Testis (tissue), 3 donors: ENCODE results near the gene HSPG2. TPM values are rescaled to one million over a fixed set of nuclear protein-coding genes. Genes with fewer than 3 reads are reported as not detected.
"Not testable (repeated sequence)": the region's sequence is repeated elsewhere in the genome, so short reads cannot be mapped to it uniquely, and the experiment has no call there.

Experiments used
- DNase-seq: peaks from one replicate; pipeline ENCODE4 v3.0.0-alpha.2; 2019
- H3K27ac ChIP-seq, 2 donors: fragments of 200-600 bp; sonication (generic); one replicate each; pipeline ENCODE4 v1.5.1; 2019
- H3K27me3 ChIP-seq: fragments of 200-600 bp; sonication (generic); one replicate; pipeline ENCODE4 v1.5.1; 2019
- H3K36me3 ChIP-seq: fragments of 200-600 bp; sonication (generic); one replicate; pipeline ENCODE4 v1.5.1; 2017; ENCODE audit warnings: low read depth; ENCODE audit errors: missing control alignments
- H3K4me1 ChIP-seq: fragments of 200-600 bp; sonication (generic); one replicate; pipeline ENCODE4 v1.5.1; 2019
- H3K4me3 ChIP-seq, 2 donors: fragments of 200-600 bp; sonication (generic); one replicate each; pipeline ENCODE4 v1.5.1; 2017 to 2019
- H3K9me3 ChIP-seq: fragments of 200-600 bp; sonication (generic); one replicate; pipeline ENCODE4 v1.5.1; 2017
- CTCF ChIP-seq, 3 experiments: fragments of 450-650 bp in 2 of 3; fragments of 200-600 bp in 1 of 3; sonication (generic) in 1 of 3; IDR thresholded peaks; one replicate each; pipeline ENCODE4 v1.5.1; 2016 to 2019; ENCODE audit warnings: antibody characterized with exemption in 3 of 3, mild to moderate bottlenecking in 2 of 3, moderate library complexity in 1 of 3
- POLR2A ChIP-seq: fragments of 450-650 bp; IDR thresholded peaks from one replicate; pipeline ENCODE4 v1.6.1; 2017; ENCODE audit warnings: antibody characterized with exemption, mild to moderate bottlenecking, moderate library complexity
- WGBS, 2 donors: methylation state at CpG; one replicate each; pipeline ENCODE4 v1.1.5; 2018; 5-methylcytosine and 5-hydroxymethylcytosine counted together
- intact Hi-C: fragments of 100-400 bp; cut with DNase I; formaldehyde crosslinking; loops from one replicate; pipeline ENCODE4 v1.15.1; 2023; ENCODE audit warnings: low total_unique reads
- polyA plus RNA-seq: library from polyadenylated mRNA; stranded (reverse); fragments of 350-450 nt; fragmentation: Illumina TruSeq; extraction: RNeasy Lipid Tissue Mini Kit (QIAGEN cat#74804); gene quantifications from one replicate; pipeline ENCODE4 v1.2.3, GENCODE V29; 2014; ENCODE audit warnings: low read depth, low replicate concordance; ENCODE audit not compliant: insufficient read depth
- total RNA-seq, 2 donors: library from RNA; depleted of rRNA; stranded (reverse); fragments of >200 nt; gene quantifications; one replicate each; pipeline ENCODE4 v1.2.3, GENCODE V29; 2016

HSPG2 gene
- total and polyA plus RNA-seq, 3 donors from 2014 or later: 51.8 to 72.1 (median 54.2) TPM

- DNase-seq: peak; percentile 74
- Histone ChIP-seq H3K9me3 (no peaks in the 10 kb centered on the region), H3K4me1 (peaks cover 83% of the 10 kb centered on the region), H3K36me3 (no peaks in the 10 kb centered on the region), H3K27me3 (no peaks in the 10 kb centered on the region), H3K27ac (peak overlapping the region; percentile 2 to 85), H3K4me3 (no peak overlapping the region)
- TF ChIP-seq CTCF (IDR thresholded peaks at IDR 0.05) (no peak), POLR2A (no peak)
- intact Hi-C loops: no loop called here
- WGBS, 2 donors: 25 to 37% methylated on average over 2 to 9 of the region's 9 CpGs
Measured at GRCh38 chr1:21909787-21910503, 27.2 kb downstream of the HSPG2 start.

GRCh38 chr1:21909286-21909759 lies 27.8 kb downstream of the HSPG2 start:
- Histone ChIP-seq H3K27ac (peak overlapping the region; percentile 2 to 85), H3K27me3 (no peaks in the 10 kb centered on the region), H3K36me3 (no peaks in the 10 kb centered on the region), H3K4me3 (no peak overlapping the region), H3K4me1 (peaks cover 78% of the 10 kb centered on the region), H3K9me3 (no peaks in the 10 kb centered on the region)
- no peak for TF ChIP-seq POLR2A
- TF ChIP-seq CTCF (IDR thresholded peaks at IDR 0.05): no peak
- intact Hi-C loops: no loop called here
- 45% methylated on average over 1 of the region's 1 CpG; no CpG with 5 or more reads in 1 of the 2 donors for WGBS, 2 donors
- DNase-seq: no peak

- DNase-seq, intact Hi-C loops, H3K4me3 ChIP-seq, H3K27me3 ChIP-seq, H3K36me3 ChIP-seq, H3K9me3 ChIP-seq: not testable (repeated sequence)
- 75 to 78% methylated on average over 19 of the region's 19 CpGs for WGBS, 2 donors
- Histone ChIP-seq H3K27ac (peak overlapping the region; percentile 74 to 85), H3K4me1 (peaks cover 67% of the 10 kb centered on the region)
Measured at GRCh38 chr1:21907737-21908534, 29.2 kb downstream of the HSPG2 start.

GRCh38 chr1:21907079-21907418 lies 30.1 kb downstream of the HSPG2 start:
- Histone ChIP-seq H3K36me3 (no peaks in the 10 kb centered on the region), H3K4me3 (no peak overlapping the region), H3K4me1 (peaks cover 61% of the 10 kb centered on the region), H3K27ac (peak overlapping the region; percentile 74 to 85), H3K27me3 (no peaks in the 10 kb centered on the region), H3K9me3 (no peaks in the 10 kb centered on the region)
- intact Hi-C loops: no loop called here
- 80 to 94% methylated on average over 5 to 9 of the region's 9 CpGs for WGBS, 2 donors
- TF ChIP-seq CTCF (IDR thresholded peaks at IDR 0.05) (no peak), POLR2A (no peak)
- DNase-seq: no peak

- TF ChIP-seq CTCF (IDR thresholded peaks at IDR 0.05) (no peak), POLR2A (no peak)
- Histone ChIP-seq H3K4me1 (peaks cover 64% of the 10 kb centered on the region), H3K27me3 (no peaks in the 10 kb centered on the region), H3K9me3 (no peaks in the 10 kb centered on the region), H3K36me3 (no peaks in the 10 kb centered on the region), H3K27ac (peak overlapping the region; percentile 74 to 85), H3K4me3 (no peak overlapping the region)
- 66 to 88% methylated on average over 12 to 21 of the region's 21 CpGs for WGBS, 2 donors
- intact Hi-C loops: no loop called here
- peak; percentile 76 for DNase-seq
Measured at GRCh38 chr1:21906173-21907078, 30.7 kb downstream of the HSPG2 start.
